GM21526 (cell line): ENCODE measurements around the gene VIT.

ENCODE experiments used
- ATAC-seq: cut with Tn5 transposase; IDR thresholded peaks from one replicate; pipeline ENCODE4 v1.9.1; 2021; ENCODE audit warnings: moderate library complexity; ENCODE audit not compliant: unreplicated experiment, low FRiP score

Gene VIT

DNA sequence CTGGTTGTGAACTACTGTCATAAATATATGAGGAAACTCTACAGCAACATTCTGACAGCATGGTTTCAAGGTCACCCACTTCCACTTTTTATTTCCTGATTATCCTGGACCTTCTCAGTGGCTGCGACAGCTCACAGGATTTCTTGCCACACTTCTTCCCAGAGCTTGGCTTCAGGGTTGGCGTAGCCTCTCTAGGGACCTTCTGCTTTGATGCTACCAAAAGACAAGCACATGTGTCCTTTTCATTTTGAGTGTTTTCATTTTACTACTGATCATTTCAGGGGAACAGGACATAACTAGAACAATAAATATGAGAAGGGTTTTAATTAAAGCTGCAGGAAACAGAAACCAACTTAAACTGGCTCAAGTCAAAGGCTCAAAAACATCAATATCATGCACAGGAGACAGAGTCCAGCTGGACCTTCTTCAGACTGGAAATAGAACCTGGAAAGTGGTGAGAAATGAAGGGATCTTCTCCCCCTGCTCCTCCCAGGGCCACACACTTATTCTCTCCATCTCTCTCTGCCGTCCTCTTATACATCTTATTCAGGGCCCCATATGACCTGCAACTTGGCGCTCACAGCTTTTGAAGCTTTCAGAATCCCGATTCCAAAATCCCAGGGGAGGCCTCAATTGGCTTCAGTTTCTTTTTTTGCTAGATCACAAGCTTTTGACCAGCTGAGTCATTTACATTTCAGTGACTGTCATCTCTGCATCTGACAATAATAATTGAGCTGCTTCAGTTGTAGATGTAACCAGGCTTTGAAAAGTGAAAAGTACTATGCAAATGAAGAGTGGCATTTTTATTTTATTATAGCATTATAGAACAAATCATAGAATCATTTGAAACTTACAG is 9.7 kb downstream of the VIT start:
- ATAC-seq = no peak

DNA sequence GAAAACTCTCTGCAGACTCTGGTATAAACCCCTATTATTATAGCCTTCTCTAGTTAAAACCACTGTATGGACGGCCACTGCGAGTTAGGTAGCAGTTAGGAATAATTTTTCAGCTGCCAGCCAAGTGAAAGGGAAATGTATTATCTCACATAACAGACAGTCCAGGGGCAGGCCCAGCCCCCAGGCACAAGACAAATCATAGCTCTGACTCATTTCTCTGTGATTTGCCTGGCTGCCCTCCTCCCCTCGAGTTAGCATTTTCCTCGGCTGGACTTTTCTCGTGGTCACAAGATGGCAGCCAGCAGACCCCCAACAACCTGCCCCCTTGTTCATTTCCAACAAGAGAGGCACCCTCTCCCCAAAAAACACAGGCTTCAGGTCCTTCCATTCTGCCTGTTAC is 10.5 kb downstream of the VIT start:
- no peak for ATAC-seq

GRCh38 chr2:36708041-36708741 is 11.7 kb downstream of the VIT start:
- no peak for ATAC-seq

DNA sequence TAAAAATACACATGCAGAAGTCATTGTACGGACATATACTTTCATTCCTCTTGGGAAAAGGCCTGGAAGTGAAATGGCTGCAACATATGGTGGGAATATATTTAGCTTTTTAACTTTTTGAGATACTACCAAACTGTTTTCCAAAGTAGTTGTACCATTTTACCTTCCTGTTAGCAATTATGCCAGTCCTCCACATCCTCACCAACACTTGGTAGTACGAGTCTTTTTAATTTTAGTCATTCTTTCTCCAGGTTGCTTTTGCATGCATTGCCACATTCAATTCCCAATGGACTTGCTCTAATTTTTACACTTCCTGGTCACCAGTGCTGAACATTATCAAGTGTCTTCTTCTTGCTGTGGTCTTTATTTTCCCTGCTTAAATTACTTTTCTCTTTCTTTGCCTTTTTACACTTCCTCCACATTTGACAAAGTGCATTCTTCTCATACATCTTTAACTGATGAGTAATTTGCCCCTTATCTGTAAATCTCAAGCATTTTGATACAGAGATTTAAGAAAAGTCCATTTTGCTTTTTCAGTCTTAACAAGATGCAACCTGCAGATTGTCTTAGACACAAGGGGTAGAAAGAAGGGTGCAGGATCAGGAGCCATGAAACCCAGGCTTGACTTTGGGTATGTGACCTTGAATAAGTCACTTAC is 14.5 kb downstream of the VIT start:
- no peak for ATAC-seq

DNA sequence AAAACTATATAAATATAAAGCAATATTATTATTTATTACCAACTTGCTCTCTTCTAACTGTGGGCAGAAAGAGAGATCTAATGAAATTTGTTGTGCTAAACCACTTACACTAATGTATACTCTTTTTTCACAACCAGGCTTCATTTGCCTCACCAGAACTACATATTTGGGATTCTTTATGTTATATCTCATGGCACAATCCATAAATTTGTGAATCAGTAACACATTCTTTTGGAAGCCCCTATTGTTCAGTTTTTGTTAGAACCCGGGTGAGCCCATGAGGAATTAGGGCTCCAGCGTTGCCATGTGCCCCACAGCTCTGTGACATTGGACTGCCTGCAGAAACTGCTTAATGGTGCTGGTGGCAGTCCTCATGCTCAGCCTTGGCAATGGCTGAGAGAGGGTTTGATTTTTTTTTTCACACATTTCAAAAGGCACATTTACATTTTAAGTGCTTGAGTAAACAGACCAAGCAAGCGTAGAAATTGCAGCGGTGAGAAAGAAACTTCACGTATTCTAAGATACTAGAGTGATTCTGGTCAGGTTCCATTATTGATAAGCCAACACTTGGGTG is 15.3 kb downstream of the VIT start:
- no peak for ATAC-seq

GRCh38 chr2:36713310-36713709 is 16.8 kb downstream of the VIT start:
- no peak for ATAC-seq

- no peak for ATAC-seq
Measured at GRCh38 chr2:36716111-36716510, 19.6 kb downstream of the VIT start.

GRCh38 chr2:36717603-36718266 is 21.2 kb downstream of the VIT start:
- no peak for ATAC-seq

DNA sequence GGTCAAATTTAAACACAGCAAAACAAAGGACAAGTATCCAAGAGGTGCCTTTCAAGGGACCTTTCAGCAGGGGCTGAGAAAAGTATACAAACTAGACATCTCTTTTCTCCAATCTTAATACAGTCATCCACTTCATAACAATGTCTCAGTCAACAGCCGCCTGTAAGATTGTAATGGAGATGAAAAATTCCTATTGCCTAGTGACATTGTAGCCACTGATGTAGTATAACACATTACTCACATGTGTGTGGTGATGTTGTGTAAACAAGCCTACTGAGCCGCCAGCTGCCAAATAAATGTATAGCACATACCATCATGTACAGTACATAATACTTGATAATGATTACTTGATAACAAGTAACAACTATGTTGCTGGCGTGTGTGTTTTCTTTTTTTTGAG is 31.0 kb downstream of the VIT start:
- ATAC-seq = no peak

GRCh38 chr2:36729067-36729466 is 32.6 kb downstream of the VIT start:
- ATAC-seq = no peak

DNA sequence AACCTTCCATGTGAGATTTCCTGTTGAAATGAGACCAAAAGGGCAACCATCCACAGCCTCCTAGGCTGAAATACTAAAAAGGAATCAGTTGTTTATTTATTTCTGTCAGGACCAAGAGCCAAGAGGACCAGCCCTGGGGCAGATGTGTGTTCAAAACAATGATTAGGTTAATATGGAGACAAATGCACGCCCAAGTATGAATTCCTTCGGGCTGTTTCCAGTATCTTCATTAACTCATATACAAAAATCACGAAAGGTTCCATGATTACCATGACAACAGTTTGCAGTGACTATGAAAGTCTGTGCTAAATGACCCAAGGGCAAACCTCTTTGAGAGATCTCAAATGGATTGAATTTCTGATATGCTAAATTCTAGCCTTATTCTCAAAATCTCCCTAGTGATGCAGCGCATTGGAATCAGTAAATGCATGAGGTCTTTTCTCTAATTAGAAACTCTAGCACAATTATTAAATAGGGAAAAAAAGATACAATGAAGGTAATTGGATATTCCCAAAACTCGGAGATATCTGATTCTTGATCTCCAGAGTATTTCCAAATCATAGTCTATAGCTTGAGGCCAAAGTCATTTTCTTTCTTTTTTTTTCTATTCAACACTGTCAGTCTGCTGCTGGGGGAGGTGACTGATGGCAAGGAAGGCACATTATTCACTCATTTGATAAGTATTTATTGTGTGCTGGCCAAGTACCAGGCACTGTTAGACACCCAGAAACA is 35.6 kb downstream of the VIT start:
- no peak for ATAC-seq

DNA sequence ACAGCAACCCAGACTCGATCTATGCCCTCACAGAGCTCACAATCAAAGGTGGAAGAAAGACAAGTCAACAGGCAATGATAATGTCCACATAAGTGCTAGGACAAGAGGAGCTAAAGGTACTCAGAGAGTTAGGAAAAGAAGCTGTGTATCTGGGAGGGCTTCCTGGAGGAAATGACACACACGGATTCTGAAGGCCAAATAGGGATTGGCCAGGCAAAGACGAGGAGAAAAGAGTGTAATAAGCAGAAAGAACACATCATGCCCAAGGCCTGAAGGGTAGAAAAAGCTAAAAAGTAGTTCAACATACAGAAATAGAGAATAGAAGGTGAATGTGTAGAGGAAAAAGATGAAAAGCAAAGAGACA is 36.1 kb downstream of the VIT start:
- ATAC-seq = no peak

DNA sequence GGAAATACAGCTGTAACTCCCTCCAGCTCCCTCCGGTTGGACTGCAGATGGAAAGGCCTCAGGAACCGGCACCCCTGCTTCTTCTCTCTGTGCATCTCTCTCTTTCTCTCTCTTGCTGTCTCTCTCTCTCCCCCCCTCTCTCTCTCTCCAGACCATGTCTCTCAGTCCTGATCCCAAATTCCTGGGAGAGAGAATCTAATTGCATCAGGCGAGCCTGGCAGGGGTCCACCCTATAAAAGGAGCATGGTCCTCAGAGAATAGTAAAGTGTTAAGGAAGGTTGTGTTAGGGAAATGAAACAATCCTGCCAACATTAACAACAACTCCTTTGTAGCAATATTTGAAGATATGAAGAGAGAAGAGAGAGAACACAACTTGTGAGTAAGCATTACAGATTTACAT is 36.7 kb downstream of the VIT start:
- ATAC-seq = no peak

GRCh38 chr2:36734304-36734703 is 37.8 kb downstream of the VIT start:
- no peak for ATAC-seq

DNA sequence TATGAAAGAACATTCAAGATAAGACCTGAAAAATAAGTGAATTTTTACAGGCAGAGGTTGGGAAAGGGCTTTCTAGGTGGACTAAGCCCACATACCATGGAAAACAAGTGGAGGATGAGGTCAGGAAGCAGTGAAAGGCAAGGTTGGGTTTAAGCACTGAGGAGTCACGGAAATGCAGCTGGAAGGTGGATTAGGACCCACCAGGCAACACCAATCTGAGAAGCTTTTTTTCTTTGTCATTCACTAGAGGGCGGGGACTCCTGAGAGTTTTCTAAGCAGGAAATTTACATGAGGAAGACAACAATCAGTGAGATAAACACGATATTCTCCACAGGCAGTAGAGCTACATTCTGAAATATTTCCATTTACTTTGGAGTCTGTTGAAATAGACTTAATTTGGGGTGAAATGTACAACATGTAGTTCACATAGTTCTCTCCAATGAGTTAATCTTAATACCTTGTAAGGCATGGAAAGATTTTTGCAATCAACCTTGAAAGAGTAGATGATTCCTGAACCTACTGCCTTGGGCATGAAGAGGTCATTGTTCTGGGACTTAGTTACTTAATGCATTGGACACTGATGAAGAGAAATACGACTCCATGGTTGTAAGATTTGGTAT is 40.7 kb downstream of the VIT start:
- ATAC-seq = no peak

DNA sequence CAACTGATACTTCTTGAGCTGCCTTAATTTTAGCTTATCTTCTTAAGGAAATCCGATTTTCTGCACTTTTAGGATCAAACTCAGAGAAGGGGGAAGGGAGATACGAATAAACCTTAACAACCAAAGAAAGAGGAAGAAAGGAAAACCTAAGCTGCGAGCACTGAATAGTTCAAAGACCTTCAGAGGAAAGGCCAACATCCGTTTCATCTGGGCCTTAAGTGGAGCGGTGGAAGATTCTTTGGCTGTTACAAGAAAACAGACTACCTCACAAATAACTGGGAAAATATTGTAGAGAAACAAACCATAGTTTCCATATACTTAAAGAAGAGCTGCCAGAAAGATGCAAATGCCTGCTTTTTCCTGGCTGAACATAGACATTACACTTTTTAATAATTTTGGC is 43.6 kb downstream of the VIT start:
- no peak for ATAC-seq

DNA sequence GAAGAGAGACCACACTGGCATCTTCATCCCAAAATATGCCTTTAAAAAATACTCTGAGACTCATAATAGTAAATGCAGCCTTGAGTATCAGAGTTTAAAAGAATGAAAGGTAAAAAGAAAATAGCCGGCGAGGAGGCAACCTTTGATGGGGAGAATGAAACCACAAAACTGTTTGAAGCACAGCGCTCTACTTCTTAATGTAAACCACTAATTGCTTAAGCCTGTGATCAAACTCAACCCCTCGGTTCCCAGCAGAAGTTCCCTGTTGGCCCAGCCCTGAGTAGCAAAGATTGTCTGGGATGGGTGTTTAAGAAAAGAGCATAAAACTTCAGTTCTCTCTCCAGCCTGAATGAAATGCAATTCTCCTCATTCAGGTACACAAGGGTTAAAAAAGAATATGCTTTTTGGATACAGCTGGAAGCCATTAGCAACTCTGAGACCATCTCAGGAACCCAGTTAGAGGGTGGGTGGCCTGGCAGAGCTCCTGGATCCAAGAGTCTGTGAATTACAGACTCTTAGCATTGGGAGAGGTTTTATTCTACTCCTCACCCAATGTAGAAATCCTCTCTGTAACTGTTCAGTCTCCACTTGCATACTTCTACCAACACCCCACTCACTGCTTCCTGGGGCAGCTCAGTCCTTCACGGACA is 44.8 kb downstream of the VIT start:
- ATAC-seq = no peak

DNA sequence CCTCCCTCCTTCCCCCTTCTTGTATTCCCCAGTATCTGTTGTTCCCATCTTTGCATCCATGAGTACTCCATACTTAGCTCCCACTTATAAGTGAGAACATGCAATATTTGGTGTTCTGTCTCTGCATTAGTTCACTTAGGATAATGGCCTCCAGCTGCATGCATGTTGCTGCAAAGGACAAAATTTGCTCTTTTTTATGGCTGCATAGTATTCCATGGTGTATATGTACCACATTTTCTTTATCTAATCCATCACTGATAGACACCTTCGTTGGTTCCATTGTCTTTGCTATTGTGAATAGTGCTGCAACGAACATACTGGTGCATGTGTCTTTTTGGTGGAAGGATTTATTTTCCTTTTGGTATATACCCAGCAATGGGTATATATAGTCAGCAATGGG is 47.4 kb downstream of the VIT start:
- ATAC-seq = no peak

DNA sequence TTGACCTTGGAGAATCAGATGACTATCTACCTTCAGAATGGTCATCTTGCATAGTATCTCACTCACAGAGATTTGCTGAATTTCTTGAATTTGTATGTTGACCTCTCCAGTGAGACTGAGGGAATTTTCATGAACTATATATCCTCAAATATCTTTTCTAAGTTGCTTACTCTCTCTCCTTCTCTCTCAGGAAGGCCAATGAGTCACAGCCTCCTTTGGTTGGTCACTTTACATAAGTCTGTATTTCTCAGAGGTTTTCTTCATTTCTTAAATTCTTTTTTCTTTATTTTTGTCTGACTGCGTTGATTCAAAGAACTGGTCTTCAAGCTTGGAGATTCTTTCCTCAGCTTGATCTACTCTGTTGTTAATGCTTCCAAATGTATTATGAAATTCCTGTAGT is 51.7 kb downstream of the VIT start:
- ATAC-seq = no peak
